Left ventricle myocardium inferior (tissue), 1 donor: Measurements from ENCODE around the gene PSTPIP2. TPM values are rescaled to one million over a fixed set of nuclear protein-coding genes. Genes with fewer than 3 reads are reported as not detected.

Experiments used
- DNase-seq: peaks from one replicate; pipeline ENCODE4 v3.0.0-alpha.2; 2020
- H3K27ac ChIP-seq: fragments of 200-600 bp; replicated peaks from 2 replicates; pipeline ENCODE4 v1.8.0; 2021
- H3K27me3 ChIP-seq: fragments of 200-600 bp; 2 replicates; pipeline ENCODE4 v1.8.0; 2021; ENCODE audit warnings: low read depth
- H3K36me3 ChIP-seq: fragments of 200-600 bp; 2 replicates; pipeline ENCODE4 v1.8.0; 2021
- H3K4me1 ChIP-seq: fragments of 200-600 bp; 2 replicates; pipeline ENCODE4 v1.8.0; 2021
- H3K4me3 ChIP-seq: fragments of 200-600 bp; 2 replicates; pipeline ENCODE4 v1.8.0; 2021; ENCODE audit warnings: mild to moderate bottlenecking, moderate library complexity
- H3K9me3 ChIP-seq: fragments of 200-600 bp; replicated peaks from 2 replicates; pipeline ENCODE4 v1.8.0; 2021
- intact Hi-C: fragments of 100-400 bp; cut with micrococcal nuclease; formaldehyde crosslinking; loops from one replicate; pipeline ENCODE4 v1.11.0; 2022
- total RNA-seq: library from RNA; stranded (reverse); fragmentation: NEBNext Ultra II Directional; extraction: Animal tissue kit (Norgen Biotek cat#: 25700); gene quantifications from one replicate; pipeline ENCODE4 v1.2.1, GENCODE V29; 2021
- TF ChIP-seq, protein P1 (sequence below): fragments of 200-600 bp; IDR thresholded peaks from 2 replicates; pipeline ENCODE4 v1.8.0; 2021; ENCODE audit warnings: antibody characterized with exemption, mild to moderate bottlenecking, borderline replicate concordance
- donor health status: DM: no; HTN: yes; CAD: no; lungs with severe emphysema.

The PSTPIP2 gene
- total RNA-seq, 1 donor from 2014 or later = 1.8 TPM

DNA sequence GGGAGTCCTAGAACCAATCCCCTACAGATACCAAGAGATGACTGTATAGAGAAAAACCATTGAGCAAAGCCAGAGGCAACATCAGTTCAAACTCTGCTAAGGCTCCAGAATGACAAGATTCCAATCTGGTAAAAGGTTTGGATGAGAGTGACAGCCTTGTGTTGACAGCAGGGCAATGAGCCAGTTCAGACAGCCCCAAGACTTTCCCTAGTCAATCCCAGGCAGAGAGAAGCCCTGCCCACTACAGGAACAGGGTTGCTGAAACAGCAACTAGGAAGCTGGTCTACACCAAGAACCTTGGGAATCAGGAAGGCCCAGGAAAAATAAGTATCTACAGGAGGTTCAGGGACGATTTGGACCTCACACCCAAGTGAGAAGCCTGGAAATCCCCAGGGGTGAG, 3.3 kb downstream of the PSTPIP2 start:
- Histone ChIP-seq H3K27ac (no peak overlapping the region), H3K9me3 (peaks cover 9% of the 10 kb centered on the region), H3K4me3 (no peak overlapping the region), H3K27me3 (no peaks in the 10 kb centered on the region), H3K4me1 (peaks cover 29% of the 10 kb centered on the region), H3K36me3 (no peaks in the 10 kb centered on the region)
- TF ChIP-seq, protein P1, sequence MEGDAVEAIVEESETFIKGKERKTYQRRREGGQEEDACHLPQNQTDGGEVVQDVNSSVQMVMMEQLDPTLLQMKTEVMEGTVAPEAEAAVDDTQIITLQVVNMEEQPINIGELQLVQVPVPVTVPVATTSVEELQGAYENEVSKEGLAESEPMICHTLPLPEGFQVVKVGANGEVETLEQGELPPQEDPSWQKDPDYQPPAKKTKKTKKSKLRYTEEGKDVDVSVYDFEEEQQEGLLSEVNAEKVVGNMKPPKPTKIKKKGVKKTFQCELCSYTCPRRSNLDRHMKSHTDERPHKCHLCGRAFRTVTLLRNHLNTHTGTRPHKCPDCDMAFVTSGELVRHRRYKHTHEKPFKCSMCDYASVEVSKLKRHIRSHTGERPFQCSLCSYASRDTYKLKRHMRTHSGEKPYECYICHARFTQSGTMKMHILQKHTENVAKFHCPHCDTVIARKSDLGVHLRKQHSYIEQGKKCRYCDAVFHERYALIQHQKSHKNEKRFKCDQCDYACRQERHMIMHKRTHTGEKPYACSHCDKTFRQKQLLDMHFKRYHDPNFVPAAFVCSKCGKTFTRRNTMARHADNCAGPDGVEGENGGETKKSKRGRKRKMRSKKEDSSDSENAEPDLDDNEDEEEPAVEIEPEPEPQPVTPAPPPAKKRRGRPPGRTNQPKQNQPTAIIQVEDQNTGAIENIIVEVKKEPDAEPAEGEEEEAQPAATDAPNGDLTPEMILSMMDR = no peak
- DNase-seq = no peak
- intact Hi-C loops = no loop called here

DNA sequence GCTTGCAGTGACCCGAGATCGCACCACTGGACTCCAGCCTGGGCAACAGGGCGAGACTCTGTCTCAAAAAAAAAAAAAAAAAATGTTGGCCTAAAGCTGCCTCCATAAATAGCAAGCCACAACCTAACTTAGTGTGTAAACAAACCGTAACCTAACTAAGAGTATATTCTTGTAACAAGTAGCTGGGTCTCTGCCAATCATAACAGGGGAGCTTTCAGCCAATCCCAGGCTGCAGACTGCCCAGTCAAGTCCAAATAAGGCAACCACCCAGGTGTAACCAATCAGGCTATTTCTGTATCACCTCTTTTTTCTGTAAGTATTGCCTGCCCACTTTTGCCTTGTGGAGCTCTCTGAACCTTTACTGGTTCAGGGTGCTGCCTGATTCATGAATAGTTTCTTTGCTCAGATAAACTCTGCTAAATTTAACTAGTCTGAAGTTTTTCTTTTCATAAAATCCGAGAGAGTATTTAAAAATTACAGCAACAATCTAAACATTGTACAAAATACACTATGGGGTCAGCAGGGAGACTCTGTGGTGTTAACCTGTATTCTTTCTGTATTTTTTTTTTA, 4.5 kb downstream of the PSTPIP2 start:
- no peak overlapping the region for H3K27ac ChIP-seq

GRCh38 chr18:46062781-46063180, 9.3 kb downstream of the PSTPIP2 start:
- TF ChIP-seq, protein P1 = no peak
- intact Hi-C loops = no loop called here
- Histone ChIP-seq H3K27ac (no peak overlapping the region), H3K4me3 (no peak overlapping the region), H3K4me1 (no peaks in the 10 kb centered on the region), H3K27me3 (no peaks in the 10 kb centered on the region), H3K9me3 (peaks cover 4% of the 10 kb centered on the region), H3K36me3 (no peaks in the 10 kb centered on the region)
- no peak for DNase-seq

More for the DNA sequence above, 4.5 kb downstream of the PSTPIP2 start:
- Histone ChIP-seq H3K4me3 (no peak overlapping the region), H3K27me3 (no peaks in the 10 kb centered on the region), H3K9me3 (peaks cover 9% of the 10 kb centered on the region), H3K4me1 (peaks cover 17% of the 10 kb centered on the region), H3K36me3 (no peaks in the 10 kb centered on the region)
- TF ChIP-seq, protein P1 = no peak
- no peak for DNase-seq
- intact Hi-C loops = no loop called here

GRCh38 chr18:46061796-46062195, 10.3 kb downstream of the PSTPIP2 start:
- no peaks in the 10 kb centered on the region for H3K4me1 ChIP-seq
- H3K4me3 ChIP-seq = no peak overlapping the region
- H3K9me3 ChIP-seq = no peaks in the 10 kb centered on the region
- H3K36me3 ChIP-seq = no peaks in the 10 kb centered on the region
- DNase-seq = no peak
- TF ChIP-seq, protein P1 = no peak
- no peak overlapping the region for H3K27ac ChIP-seq
- intact Hi-C loops = no loop called here
- H3K27me3 ChIP-seq = no peaks in the 10 kb centered on the region

DNA sequence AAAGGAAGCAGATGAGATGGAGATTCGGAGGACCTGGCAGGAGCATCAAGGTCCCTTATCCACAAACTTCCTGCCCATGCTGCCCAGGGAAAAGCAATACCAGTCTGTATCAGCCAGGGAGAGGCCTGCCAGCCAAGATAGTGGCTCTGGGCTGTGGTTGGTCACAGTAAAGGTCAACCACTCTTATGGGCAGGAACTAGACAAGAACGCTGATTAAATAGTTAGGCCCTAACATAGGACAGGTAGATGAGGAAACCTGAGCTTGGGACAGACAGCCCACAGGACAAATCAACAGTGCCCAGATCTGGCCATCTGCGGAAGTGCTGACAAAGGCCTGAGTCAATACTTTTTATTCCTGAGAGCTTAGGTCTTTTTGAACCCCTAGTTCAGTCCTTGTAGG, 10.7 kb downstream of the PSTPIP2 start:
- TF ChIP-seq, protein P1 = no peak
- Histone ChIP-seq H3K4me3 (no peak overlapping the region), H3K4me1 (no peaks in the 10 kb centered on the region), H3K9me3 (no peaks in the 10 kb centered on the region), H3K36me3 (no peaks in the 10 kb centered on the region), H3K27ac (no peak overlapping the region), H3K27me3 (no peaks in the 10 kb centered on the region)
- intact Hi-C loops = no loop called here
- DNase-seq = no peak

GRCh38 chr18:46060359-46060841, 11.7 kb downstream of the PSTPIP2 start:
- Histone ChIP-seq H3K27me3 (no peaks in the 10 kb centered on the region), H3K4me3 (no peak overlapping the region), H3K27ac (no peak overlapping the region), H3K36me3 (no peaks in the 10 kb centered on the region), H3K4me1 (no peaks in the 10 kb centered on the region), H3K9me3 (no peaks in the 10 kb centered on the region)
- intact Hi-C loops = no loop called here
- DNase-seq = no peak
- TF ChIP-seq, protein P1 = no peak
